Osteoblast (primary cell): ENCODE results near the gene ITGB5. TPM values are rescaled to one million over a fixed set of nuclear protein-coding genes. Genes with fewer than 3 reads are reported as not detected.
A peak's percentile ranks its signal among the peaks of the same experiment; 100 is the strongest.

Experiments
- DNase-seq: peaks from one replicate; pipeline ENCODE4 v3.0.0; 2011; ENCODE audit warnings: low spot score, mixed read lengths; ENCODE audit not compliant: insufficient read length; ENCODE audit errors: missing footprints
- H2AFZ ChIP-seq: 2 replicates; pipeline ENCODE4 v1.6.0; 2011; ENCODE audit warnings: mild to moderate bottlenecking, low read length
- H3K27ac ChIP-seq: 2 replicates; pipeline ENCODE4 v1.5.1; 2011; ENCODE audit warnings: mild to moderate bottlenecking, low read depth, low read length, moderate library complexity
- H3K27me3 ChIP-seq: 2 replicates; pipeline ENCODE4 v1.6.0; 2012; ENCODE audit warnings: mild to moderate bottlenecking, control low read depth, inconsistent platforms, low read length, moderate library complexity; ENCODE audit not compliant: insufficient read depth
- H3K36me3 ChIP-seq: 2 replicates; pipeline ENCODE4 v1.5.1; 2011; ENCODE audit warnings: mild to moderate bottlenecking, low read length, control low read depth, moderate library complexity; ENCODE audit not compliant: insufficient read depth
- H3K4me1 ChIP-seq: 2 replicates; pipeline ENCODE4 v1.5.1; 2011; ENCODE audit warnings: mild to moderate bottlenecking, low read length, control low read depth, moderate library complexity; ENCODE audit not compliant: insufficient read depth
- H3K4me2 ChIP-seq: 2 replicates; pipeline ENCODE4 v1.6.0; 2011; ENCODE audit warnings: mild to moderate bottlenecking, low read length; ENCODE audit not compliant: insufficient read depth
- H3K4me3 ChIP-seq: fragments of 200-600 bp; sonication (generic); 3 replicates; pipeline ENCODE4 v1.5.1; 2012; ENCODE audit warnings: mild to moderate bottlenecking, low read length, inconsistent platforms; ENCODE audit not compliant: insufficient read depth
- H3K79me2 ChIP-seq: 2 replicates; pipeline ENCODE4 v1.6.0; 2012; ENCODE audit warnings: mild to moderate bottlenecking, low read length, control low read depth, inconsistent platforms; ENCODE audit not compliant: insufficient read depth
- H3K9me3 ChIP-seq: 2 replicates; pipeline ENCODE4 v1.5.1; 2011; ENCODE audit warnings: low read depth, low read length, control low read depth
- H4K20me1 ChIP-seq: 2 replicates; pipeline ENCODE4 v1.6.0; 2012; ENCODE audit warnings: mild to moderate bottlenecking, low read length, control low read depth; ENCODE audit not compliant: insufficient read depth
- total RNA-seq: library from RNA; depleted of rRNA; stranded (reverse); fragments of >200 nt; gene quantifications from 2 replicates; pipeline ENCODE4 v1.2.3, GENCODE V29; 2012
- TF ChIP-seq, protein P1 (sequence below): IDR thresholded peaks from 2 replicates; pipeline ENCODE4 v1.5.1; 2011; ENCODE audit warnings: mild to moderate bottlenecking, low read depth, low read length, moderate library complexity; ENCODE audit errors: extremely low read depth

ITGB5 gene
- total RNA-seq, 1 donor = 433 TPM

DNA sequence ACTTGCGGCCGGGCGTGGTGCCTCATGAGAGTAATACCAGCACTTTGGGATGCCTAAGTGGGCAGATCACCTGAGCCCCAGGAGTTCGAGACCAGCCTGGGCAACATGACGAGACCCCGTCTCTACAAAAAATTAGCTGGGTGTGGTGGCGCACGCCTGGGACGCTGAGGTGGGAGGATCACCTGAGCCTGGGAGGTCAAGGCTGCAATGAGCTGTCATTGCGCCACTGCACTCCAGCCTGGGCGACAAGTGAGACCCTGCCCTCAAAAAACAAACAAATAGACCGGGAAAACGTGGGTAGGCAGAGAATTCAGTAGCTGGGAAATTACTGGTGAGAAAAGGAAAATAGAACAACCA, 156.2 kb downstream of the ITGB5 start:
- H3K4me3 ChIP-seq = peak overlapping the region; percentile 94
- H3K4me1 ChIP-seq = peaks cover 23% of the 10 kb centered on the region
- peaks cover under 1% of the 10 kb centered on the region for H3K36me3 ChIP-seq
- no peaks in the 10 kb centered on the region for H4K20me1 ChIP-seq
- H3K79me2 ChIP-seq = peaks cover 40% of the 10 kb centered on the region
- TF ChIP-seq, protein P1, sequence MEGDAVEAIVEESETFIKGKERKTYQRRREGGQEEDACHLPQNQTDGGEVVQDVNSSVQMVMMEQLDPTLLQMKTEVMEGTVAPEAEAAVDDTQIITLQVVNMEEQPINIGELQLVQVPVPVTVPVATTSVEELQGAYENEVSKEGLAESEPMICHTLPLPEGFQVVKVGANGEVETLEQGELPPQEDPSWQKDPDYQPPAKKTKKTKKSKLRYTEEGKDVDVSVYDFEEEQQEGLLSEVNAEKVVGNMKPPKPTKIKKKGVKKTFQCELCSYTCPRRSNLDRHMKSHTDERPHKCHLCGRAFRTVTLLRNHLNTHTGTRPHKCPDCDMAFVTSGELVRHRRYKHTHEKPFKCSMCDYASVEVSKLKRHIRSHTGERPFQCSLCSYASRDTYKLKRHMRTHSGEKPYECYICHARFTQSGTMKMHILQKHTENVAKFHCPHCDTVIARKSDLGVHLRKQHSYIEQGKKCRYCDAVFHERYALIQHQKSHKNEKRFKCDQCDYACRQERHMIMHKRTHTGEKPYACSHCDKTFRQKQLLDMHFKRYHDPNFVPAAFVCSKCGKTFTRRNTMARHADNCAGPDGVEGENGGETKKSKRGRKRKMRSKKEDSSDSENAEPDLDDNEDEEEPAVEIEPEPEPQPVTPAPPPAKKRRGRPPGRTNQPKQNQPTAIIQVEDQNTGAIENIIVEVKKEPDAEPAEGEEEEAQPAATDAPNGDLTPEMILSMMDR = no peak
- H3K27me3 ChIP-seq = peaks cover 2% of the 10 kb centered on the region
- H3K9me3 ChIP-seq = no peaks in the 10 kb centered on the region
- H3K4me2 ChIP-seq = peak overlapping the region; percentile 89
- peak overlapping the region; percentile 99 for H2AFZ ChIP-seq
- H3K27ac ChIP-seq = peak overlapping the region; percentile 92
- DNase-seq = no peak

DNA sequence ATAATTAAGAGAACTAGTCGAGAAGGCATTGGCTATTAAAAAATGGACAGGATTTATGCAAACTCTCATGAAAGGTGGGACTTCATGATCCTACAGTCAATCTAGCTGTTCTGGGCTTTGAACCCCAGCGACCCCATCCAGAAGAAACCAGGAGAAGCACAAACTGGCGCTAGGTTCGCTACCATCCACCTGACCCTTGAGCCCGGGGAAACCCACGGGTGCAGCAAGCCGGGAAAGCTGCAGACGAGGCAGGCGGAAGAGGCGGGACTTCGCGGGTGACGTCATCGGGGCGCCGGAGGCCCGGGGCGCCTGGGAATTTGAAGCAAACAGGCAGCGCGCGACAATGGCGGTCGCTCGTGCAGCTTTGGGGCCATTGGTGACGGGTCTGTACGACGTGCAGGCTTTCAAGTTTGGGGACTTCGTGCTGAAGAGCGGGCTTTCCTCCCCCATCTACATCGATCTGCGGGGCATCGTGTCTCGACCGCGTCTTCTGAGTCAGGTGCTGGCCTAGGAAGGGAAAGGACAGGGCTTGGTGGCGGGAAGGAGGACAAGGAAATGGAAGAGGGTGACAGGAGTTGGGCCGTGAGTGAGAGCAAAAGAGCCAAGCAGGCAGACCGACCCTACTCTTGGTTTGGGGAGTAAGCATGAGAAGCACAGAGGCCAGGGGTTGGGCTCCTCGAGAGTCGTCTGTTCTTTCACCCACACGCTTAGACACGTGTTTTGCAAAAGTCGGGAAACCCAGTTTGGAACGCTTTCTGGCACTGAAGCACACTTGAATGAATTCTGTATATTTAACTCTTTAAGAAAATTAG, 156.8 kb downstream of the ITGB5 start, which contains the start of gene UMPS:
Gene UMPS, plus strand, starts transcription at position 324 of the 812 bp plus-strand sequence. Its CDS starts 20 bp downstream, at position 344.
- H4K20me1 ChIP-seq = no peaks in the 10 kb centered on the region
- peak within 1 kb of the TSS; percentile 89 for H3K4me2 ChIP-seq
- no peaks in the 10 kb centered on the region for H3K36me3 ChIP-seq
- TF ChIP-seq, protein P1 = no peak
- peak within 1 kb of the TSS; percentile 92 for H3K27ac ChIP-seq
- H3K9me3 ChIP-seq = no peaks in the 10 kb centered on the region
- peak; percentile 93 for DNase-seq
- peak within 1 kb of the TSS; percentile 94 for H3K4me3 ChIP-seq
- H3K4me1 ChIP-seq = peaks cover 23% of the 10 kb centered on the region
- H3K79me2 ChIP-seq = peaks cover 40% of the 10 kb centered on the region
- H2AFZ ChIP-seq = peak within 1 kb of the TSS; percentile 99
- H3K27me3 ChIP-seq = peaks cover 8% of the 10 kb centered on the region

DNA sequence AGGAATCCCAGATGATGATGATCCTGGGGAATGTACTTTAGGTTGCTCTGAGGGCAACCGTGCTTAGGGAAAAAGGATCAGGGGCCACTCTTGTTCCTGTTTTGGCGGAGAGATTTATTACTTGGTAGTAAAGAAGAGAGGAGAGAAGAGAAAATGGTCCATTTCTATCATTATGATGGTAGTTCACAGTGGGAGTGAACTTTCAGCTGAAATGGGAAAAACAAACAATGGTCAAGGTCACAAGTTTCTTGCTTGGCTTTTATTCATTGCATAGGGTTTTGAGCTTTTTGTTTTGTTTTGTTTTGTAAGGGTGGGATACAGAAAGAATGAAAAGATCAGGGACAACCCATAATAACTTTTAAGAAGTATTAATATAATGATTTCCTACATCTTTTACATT, 164.6 kb downstream of the ITGB5 start:
- no peaks in the 10 kb centered on the region for H3K9me3 ChIP-seq
- H3K4me3 ChIP-seq = no peak overlapping the region
- no peaks in the 10 kb centered on the region for H3K36me3 ChIP-seq
- H3K27ac ChIP-seq = no peak overlapping the region
- no peak overlapping the region for H3K4me2 ChIP-seq
- H2AFZ ChIP-seq = no peak overlapping the region
- no peak for DNase-seq
- H3K79me2 ChIP-seq = no peaks in the 10 kb centered on the region
- TF ChIP-seq, protein P1 = no peak
- H4K20me1 ChIP-seq = no peaks in the 10 kb centered on the region
- H3K27me3 ChIP-seq = peaks cover 25% of the 10 kb centered on the region
- H3K4me1 ChIP-seq = no peaks in the 10 kb centered on the region

DNA sequence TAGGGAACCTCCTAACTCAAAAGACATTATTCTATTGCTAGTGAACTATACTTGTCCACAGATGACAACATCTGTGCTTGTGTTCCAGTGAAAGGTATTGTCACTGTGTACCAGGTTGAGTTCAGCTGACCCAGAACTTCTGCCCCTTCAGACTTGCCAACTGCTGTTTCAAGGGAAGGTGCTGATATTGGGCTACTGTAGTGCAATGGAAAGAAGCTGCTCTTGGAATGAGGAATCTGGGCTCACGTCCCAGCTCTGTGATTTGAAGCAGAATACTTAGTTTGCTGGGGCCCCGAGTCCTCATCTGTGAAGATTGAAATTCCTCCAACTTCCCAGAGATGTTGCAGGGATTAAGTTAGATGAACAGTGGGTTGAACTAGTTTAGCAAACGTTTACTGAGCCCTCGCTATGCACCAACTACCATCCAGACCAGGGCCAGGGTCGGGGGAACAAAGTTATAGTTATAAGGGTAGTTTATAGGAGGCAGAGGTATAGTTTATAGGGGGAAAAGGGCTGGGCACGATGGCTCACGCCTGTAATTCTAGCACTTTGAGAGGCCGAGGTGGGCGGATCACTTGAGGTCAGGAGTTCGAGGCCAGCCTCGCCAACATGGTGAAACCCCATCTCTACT, 172.8 kb downstream of the ITGB5 start:
- H2AFZ ChIP-seq = no peak overlapping the region
- H3K4me3 ChIP-seq = no peak overlapping the region
- no peaks in the 10 kb centered on the region for H3K36me3 ChIP-seq
- H4K20me1 ChIP-seq = no peaks in the 10 kb centered on the region
- no peaks in the 10 kb centered on the region for H3K9me3 ChIP-seq
- no peak overlapping the region for H3K4me2 ChIP-seq
- peaks cover 8% of the 10 kb centered on the region for H3K27me3 ChIP-seq
- no peaks in the 10 kb centered on the region for H3K79me2 ChIP-seq
- TF ChIP-seq, protein P1 = no peak
- no peak for DNase-seq
- no peak overlapping the region for H3K27ac ChIP-seq
- H3K4me1 ChIP-seq = no peaks in the 10 kb centered on the region
